K562 (cell line): ENCODE measurements around the gene GAS2L1. TPM values are rescaled to one million over a fixed set of nuclear protein-coding genes. Genes with fewer than 3 reads are reported as not detected.

Experiments used
- ATAC-seq: fragments of 200-7000 bp; cut with Tn5 transposase; 3 replicates; pipeline ENCODE4 v1.9.1; 2020; ENCODE audit warnings: moderate library complexity
- BruUV-seq: library from RNA; stranded (reverse); fragments of 400-500 nt; replicated peaks from 2 replicates; lab custom pipeline; 2021; lab: Mats Ljungman, UMichigan
- CTCF ChIA-PET: fragments of 300-600 bp; formaldehyde crosslinking; extraction: SDS; loops from one replicate; lab custom pipeline; 2021; ENCODE audit warnings: low intra/inter-chr PET ratio; lab: Yijun Ruan, JAX
- POLR2A ChIA-PET: fragments of 300-600, 350-650 bp; sonication (Branson Sonifier 250); formaldehyde crosslinking; extraction: SDS; loops from one replicate; lab custom pipeline; 2021; ENCODE audit warnings: antibody characterized with exemption, inconsistent platforms; lab: Yijun Ruan, JAX
- DNase-seq, 4 experiments: peaks; one replicate each; pipeline versions ENCODE4 v3.0.0 to v3.0.0-alpha.2; 2011 to 2018; ENCODE audit warnings: low spot score in 3 of 4, mixed read lengths in 3 of 4; ENCODE audit errors: extremely low read depth in 1 of 4
- FAIRE-seq: peaks from 2 replicates; lab custom pipeline; 2011; peaks lifted over from hg19 to GRCh38; lab: Jason Lieb, UNC
- H2AFZ ChIP-seq: 2 replicates; pipeline ENCODE4 v1.6.0; 2011; ENCODE audit warnings: low read depth, low read length, control low read depth, inconsistent platforms
- H3K27ac ChIP-seq: fragments of 200-600 bp; 3 replicates; pipeline ENCODE4 v1.8.0; 2011; ENCODE audit warnings: low read depth, mild to moderate bottlenecking, control low read depth, inconsistent platforms, low read length, moderate library complexity, mixed read lengths; ENCODE audit errors: extremely low read depth
- H3K27me3 ChIP-seq, 2 experiments: fragments of 300-600 bp in 1 of 2; 2 replicates in 1 of 2; 3 replicates in 1 of 2; pipeline versions ENCODE4 v1.6.0 to v1.8.0; 2011; ENCODE audit warnings: inconsistent platforms in 2 of 2, low read length in 2 of 2, mild to moderate bottlenecking in 1 of 2, mixed read lengths in 1 of 2, moderate library complexity in 1 of 2; ENCODE audit not compliant: control insufficient read depth in 2 of 2, insufficient read depth in 2 of 2
- H3K36me3 ChIP-seq: fragments of 300-600 bp; 3 replicates; pipeline ENCODE4 v1.8.0; 2011; ENCODE audit warnings: mild to moderate bottlenecking, low read length, inconsistent platforms; ENCODE audit not compliant: control insufficient read depth, insufficient read depth
- H3K4me1 ChIP-seq, 2 experiments: fragments of 200-600 bp in 1 of 2; replicated peaks in 1 of 2; 2 replicates in 1 of 2; 3 replicates in 1 of 2; pipeline versions ENCODE4 v1.5.1 to v1.8.0; 2011; ENCODE audit warnings: inconsistent platforms in 2 of 2, low read length in 2 of 2, mild to moderate bottlenecking in 1 of 2, mixed read lengths in 1 of 2, moderate library complexity in 1 of 2; ENCODE audit not compliant: control insufficient read depth in 2 of 2, insufficient read depth in 2 of 2
- H3K4me2 ChIP-seq: 2 replicates; pipeline ENCODE4 v1.6.1; 2011; ENCODE audit warnings: low read length, control low read depth, inconsistent platforms, mixed read lengths; ENCODE audit not compliant: insufficient read depth
- H3K4me3 ChIP-seq: fragments of 200-600 bp; sonication (generic), shearing (Covaris generic); 2 replicates; pipeline ENCODE4 v1.5.1; 2016; ENCODE audit warnings: control low read depth, inconsistent platforms
- H3K79me2 ChIP-seq: fragments of 200-600 bp; 3 replicates; pipeline ENCODE4 v1.8.0; 2011; ENCODE audit warnings: low read length, inconsistent platforms; ENCODE audit not compliant: control insufficient read depth, insufficient read depth
- H3K9ac ChIP-seq, 2 experiments: 2 replicates each; pipeline versions ENCODE4 v1.6.0 to v1.6.1; 2011; ENCODE audit warnings: low read depth in 2 of 2, low read length in 2 of 2, control low read depth in 1 of 2, inconsistent platforms in 1 of 2, mild to moderate bottlenecking in 1 of 2, mixed read lengths in 1 of 2; ENCODE audit not compliant: insufficient read depth in 1 of 2
- H3K9me1 ChIP-seq: one replicate; pipeline ENCODE4 v1.6.0; 2011; ENCODE audit warnings: inconsistent platforms, mild to moderate bottlenecking, low read length, moderate library complexity; ENCODE audit not compliant: control insufficient read depth, insufficient read depth
- H3K9me3 ChIP-seq: replicated peaks from 2 replicates; pipeline ENCODE4 v1.5.1; 2011; ENCODE audit warnings: low read depth, low read length, inconsistent platforms; ENCODE audit not compliant: control insufficient read depth, insufficient read depth
- H4K20me1 ChIP-seq: replicated peaks from 2 replicates; pipeline ENCODE4 v1.6.1; 2011; ENCODE audit warnings: low read length, inconsistent platforms, mixed read lengths; ENCODE audit not compliant: control insufficient read depth, insufficient read depth
- NBN ChIP-seq: fragments of 450-650 bp; IDR thresholded peaks from 2 replicates; pipeline ENCODE4 v1.6.1; 2016; ENCODE audit warnings: low read depth, mild to moderate bottlenecking
- NFATC3 ChIP-seq: fragments of 450-650 bp; IDR thresholded peaks from 2 replicates; pipeline ENCODE4 v1.6.1; 2017; ENCODE audit warnings: mild to moderate bottlenecking
- RERE ChIP-seq: sonication (generic); formaldehyde crosslinking; IDR thresholded peaks from 2 replicates; pipeline ENCODE4 v1.8.0; 2023; ENCODE audit warnings: missing genetic modification reagents, mild to moderate bottlenecking, borderline replicate concordance
- SRSF1 ChIP-seq: fragments of 200-400 bp; formaldehyde crosslinking; IDR thresholded peaks from 2 replicates; pipeline ENCODE4 v1.6.1; 2017; ENCODE audit warnings: mild to moderate bottlenecking, low read depth, low read length, moderate library complexity
- YY1 ChIP-seq, 3 experiments: IDR thresholded peaks; 2 replicates each; pipeline ENCODE4 v1.6.1; 2011; ENCODE audit warnings: low read length in 2 of 3, mild to moderate bottlenecking in 2 of 3, moderate library complexity in 2 of 3, borderline replicate concordance in 1 of 3, control low read depth in 1 of 3, low read depth in 1 of 3; ENCODE audit not compliant: insufficient read depth in 3 of 3, insufficient replicate concordance in 2 of 3, control insufficient read depth in 1 of 3, insufficient read length in 1 of 3; ENCODE audit errors: extremely low read depth in 1 of 3
- ZBTB26 ChIP-seq: fragments of 450-650 bp; formaldehyde crosslinking; IDR thresholded peaks from 2 replicates; pipeline ENCODE4 v1.4.0; 2022; ENCODE audit warnings: missing genetic modification characterization
- ZNF311 ChIP-seq: fragments of 250-450 bp; sonication (Bioruptor Pico); IDR thresholded peaks from 2 replicates; pipeline ENCODE4 v1.4.0; 2020; ENCODE audit warnings: mild to moderate bottlenecking, moderate library complexity
- ZNF830 ChIP-seq: fragments of 250-450 bp; sonication (Bioruptor Pico); IDR thresholded peaks from 2 replicates; pipeline ENCODE4 v1.5.0; 2021; ENCODE audit warnings: mild to moderate bottlenecking
- WGBS: fragments of 100-300 bp; shearing (Covaris generic); methylation state at CpG from one replicate; pipeline ENCODE4 v1.1.6; 2016; ENCODE audit warnings: low coverage, mixed read lengths; ENCODE audit not compliant: insufficient coverage; ENCODE audit errors: missing lambda C conversion rate; 5-methylcytosine and 5-hydroxymethylcytosine counted together
- in situ Hi-C: fragments of 300-500 bp; cut with MboI; formaldehyde crosslinking; loops from 4 replicates; pipeline ENCODE4 v1.15.0; 2018; ENCODE audit warnings: inconsistent platforms, mixed read lengths
- intact Hi-C: fragments of 100-400 bp; cut with micrococcal nuclease; formaldehyde crosslinking; loops from 2 replicates; pipeline ENCODE4 v1.14.2; 2022
- polyA plus RNA-seq, 8 experiments: library from polyadenylated mRNA; depleted of rRNA in 4 of 8; stranded (reverse) in 5 of 8; unstranded in 3 of 8; fragments of >200 nt; fragmentation: Nextera tagmentation in 2 of 8; fragmentation: Illumina TruSeq in 1 of 8; extraction: Ambion mirVana in 2 of 8; extraction: Trizol in 1 of 8; gene quantifications; 2 replicates each; pipeline versions ENCODE4 v1.2.1 to v1.2.3, GENCODE V29; 2011 to 2014; ENCODE audit warnings: inconsistent platforms in 1 of 8, missing spikeins in 1 of 8
- total RNA-seq, 7 experiments: library from RNA; depleted of rRNA in 6 of 7; stranded (reverse); fragments of >200 nt in 6 of 7; fragmentation: Illumina TruSeq in 2 of 7; extraction: Trizol in 2 of 7; gene quantifications; 2 replicates each; pipeline versions ENCODE4 v1.2.1 to v1.2.3, GENCODE V29; 2011 to 2021; ENCODE audit warnings: low replicate concordance in 1 of 7
- TF ChIP-seq, protein P1 (sequence below): sonication (generic); formaldehyde crosslinking; IDR thresholded peaks from 2 replicates; pipeline ENCODE4 v1.8.1; 2023; ENCODE audit warnings: mild to moderate bottlenecking, missing genetic modification reagents

The GAS2L1 gene
- total and polyA plus RNA-seq, 9 of the 15 experiments (the other 6 are each of a cell fraction or from before 2014, with no cell fraction given) = 0.56 to 19.7 (median 3.2) TPM

DNA sequence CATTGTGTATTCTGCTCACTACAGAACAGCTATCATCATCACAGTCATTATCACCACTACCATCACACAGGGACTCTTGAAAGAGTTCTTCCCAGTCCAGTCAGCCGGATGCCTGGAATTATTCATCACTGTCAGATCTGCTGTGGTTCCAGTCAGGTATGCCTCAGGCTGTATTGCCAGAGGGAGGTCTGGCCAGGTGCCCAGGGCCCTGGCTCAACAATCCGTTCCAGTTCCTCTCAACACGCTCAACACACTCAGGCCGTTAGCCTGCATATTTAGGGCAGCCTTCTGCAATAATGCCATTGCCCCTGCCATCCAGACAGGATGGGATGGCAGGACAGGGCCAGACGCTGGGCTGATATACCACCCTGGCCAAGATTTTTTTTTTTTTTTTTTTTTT lies 37.7 kb downstream of the GAS2L1 start:
- BruUV-seq = no TSS peak
- in situ Hi-C loops (no loop called here), intact Hi-C loops (no loop called here)
- peaks cover 0 to 10% of the 10 kb centered on the region in 2 experiments; a peak in 3 of 5 replicates for H3K4me1 ChIP-seq
- H4K20me1 ChIP-seq = no peaks in the 10 kb centered on the region
- WGBS = 84% methylated on average over 3 of the region's 5 CpGs
- H3K4me3 ChIP-seq = no peak overlapping the region
- no peaks in the 10 kb centered on the region for H3K9me3 ChIP-seq
- FAIRE-seq (no peak), DNase-seq (no peak), ATAC-seq (no peak)
- no peaks in the 10 kb centered on the region for H3K27me3 ChIP-seq
- H2AFZ ChIP-seq = no peak overlapping the region
- no peak overlapping the region for H3K4me2 ChIP-seq
- no peaks in the 10 kb centered on the region for H3K79me2 ChIP-seq
- H3K9ac ChIP-seq = no peak overlapping the region
- H3K9me1 ChIP-seq = no peaks in the 10 kb centered on the region
- ChIA-PET CTCF (no interaction called here), POLR2A (interaction anchor here (0.7 kb wide), 1 partner anchor 266 kb away, joined by 5 read pairs; no protein-coding TSS in a partner anchor)
- peaks cover 80% of the 10 kb centered on the region for H3K36me3 ChIP-seq
- no peak overlapping the region for H3K27ac ChIP-seq
- no peak for TF ChIP-seq NFATC3
- TF ChIP-seq NBN = no peak
- TF ChIP-seq RERE (CRISPR knock-in tag) = no peak
- TF ChIP-seq ZNF311 = no peak
- TF ChIP-seq ZNF830 (CRISPR knock-in tag) = no peak
- TF ChIP-seq, protein P1, sequence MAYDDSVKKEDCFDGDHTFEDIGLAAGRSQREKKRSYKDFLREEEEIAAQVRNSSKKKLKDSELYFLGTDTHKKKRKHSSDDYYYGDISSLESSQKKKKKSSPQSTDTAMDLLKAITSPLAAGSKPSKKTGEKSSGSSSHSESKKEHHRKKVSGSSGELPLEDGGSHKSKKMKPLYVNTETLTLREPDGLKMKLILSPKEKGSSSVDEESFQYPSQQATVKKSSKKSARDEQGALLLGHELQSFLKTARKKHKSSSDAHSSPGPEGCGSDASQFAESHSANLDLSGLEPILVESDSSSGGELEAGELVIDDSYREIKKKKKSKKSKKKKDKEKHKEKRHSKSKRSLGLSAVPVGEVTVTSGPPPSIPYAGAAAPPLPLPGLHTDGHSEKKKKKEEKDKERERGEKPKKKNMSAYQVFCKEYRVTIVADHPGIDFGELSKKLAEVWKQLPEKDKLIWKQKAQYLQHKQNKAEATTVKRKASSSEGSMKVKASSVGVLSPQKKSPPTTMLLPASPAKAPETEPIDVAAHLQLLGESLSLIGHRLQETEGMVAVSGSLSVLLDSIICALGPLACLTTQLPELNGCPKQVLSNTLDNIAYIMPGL (CRISPR knock-in tag) = no peak
- no peak for TF ChIP-seq ZBTB26 (CRISPR knock-in tag)
- TF ChIP-seq SRSF1 = no peak
- TF ChIP-seq YY1 (IDR thresholded peaks at IDR 0.05; ENCODE audit: borderline replicate concordance in 1 of 3, control insufficient read depth in 1 of 3, extremely low read depth in 1 of 3, insufficient read depth in 3 of 3, insufficient read length in 1 of 3, insufficient replicate concordance in 2 of 3, low read depth in 1 of 3, low read length in 2 of 3) = no peak
